ENCODE results near the gene FCHSD2.

GRCh38 chr11:73047773-73048371 lies 94.2 kb downstream of the FCHSD2 start:
- no peak for TF ChIP-seq TAF1 (IDR thresholded peaks at IDR 0.05; ENCODE audit: borderline replicate concordance, insufficient read depth, low read length)
- no peak for TF ChIP-seq REST (IDR thresholded peaks at IDR 0.05; ENCODE audit: insufficient read depth in 1 of 2, low read depth in 2 of 2, low read length in 2 of 2)
- no peak for TF ChIP-seq POLR2AphosphoS5 (IDR thresholded peaks at IDR 0.05; ENCODE audit: low read depth, low read length)

Measured in PFSK-1 (cell line).